HUES64 (cell line): ENCODE data around the gene FOXO3.
A peak's percentile ranks its signal among the peaks of the same experiment; 100 is the strongest.

Experiments
- H3K27ac ChIP-seq: 2 replicates; pipeline ENCODE4 v1.7.0; 2013; ENCODE audit warnings: low read depth, low read length, inconsistent platforms
- H3K27me3 ChIP-seq: 2 replicates; pipeline ENCODE4 v1.6.1; 2013; ENCODE audit warnings: mild to moderate bottlenecking, low read length; ENCODE audit not compliant: insufficient read depth
- H3K36me3 ChIP-seq: 2 replicates; pipeline ENCODE4 v1.6.1; 2013; ENCODE audit warnings: mild to moderate bottlenecking, low read length; ENCODE audit not compliant: insufficient read depth
- H3K4me1 ChIP-seq: 2 replicates; pipeline ENCODE4 v1.6.1; 2013; ENCODE audit warnings: mild to moderate bottlenecking, low read length, moderate library complexity; ENCODE audit not compliant: insufficient read depth
- H3K4me3 ChIP-seq: 2 replicates; pipeline ENCODE4 v1.5.1; 2013; ENCODE audit warnings: mild to moderate bottlenecking, low read length, moderate library complexity
- H3K9ac ChIP-seq: 2 replicates; pipeline ENCODE4 v1.6.1; 2013; ENCODE audit warnings: mild to moderate bottlenecking, low read depth, low read length
- H3K9me3 ChIP-seq: 2 replicates; pipeline ENCODE4 v1.6.1; 2013; ENCODE audit warnings: low read depth, low read length; ENCODE audit not compliant: insufficient read depth
- WGBS: fragments of 150-250, 120-280 bp; methylation state at CpG from one replicate; pipeline ENCODE4 v1.1.7; 2013; ENCODE audit warnings: missing lambda C conversion rate; 5-methylcytosine and 5-hydroxymethylcytosine counted together

FOXO3 gene

GRCh38 chr6:108667993-108668392, 107.3 kb downstream of the FOXO3 start:
- Histone ChIP-seq H3K9ac (no peak overlapping the region), H3K36me3 (0 out of 2 replicates have a peak, but pooled peaks cover 6% of the 10 kb centered on the region), H3K4me1 (peaks cover 47% of the 10 kb centered on the region), H3K4me3 (no peak overlapping the region), H3K9me3 (no peaks in the 10 kb centered on the region), H3K27ac (no peak overlapping the region), H3K27me3 (no peaks in the 10 kb centered on the region)
- WGBS = 54% methylated on average over 7 of the region's 7 CpGs

GRCh38 chr6:108669673-108670072, 109.0 kb downstream of the FOXO3 start:
- H3K9ac ChIP-seq = no peak overlapping the region
- 94% methylated on average over 1 of the region's 1 CpG for WGBS
- H3K4me1 ChIP-seq = peaks cover 47% of the 10 kb centered on the region
- H3K27me3 ChIP-seq = no peaks in the 10 kb centered on the region
- 0 out of 2 replicates have a peak, but pooled peaks cover 4% of the 10 kb centered on the region for H3K36me3 ChIP-seq
- no peak overlapping the region for H3K27ac ChIP-seq
- no peak overlapping the region for H3K4me3 ChIP-seq
- no peaks in the 10 kb centered on the region for H3K9me3 ChIP-seq

GRCh38 chr6:108671175-108671574, 110.5 kb downstream of the FOXO3 start:
- 84% methylated on average over 2 of the region's 2 CpGs for WGBS
- Histone ChIP-seq H3K36me3 (no peaks in the 10 kb centered on the region), H3K4me1 (peaks cover 37% of the 10 kb centered on the region), H3K4me3 (no peak overlapping the region), H3K27me3 (no peaks in the 10 kb centered on the region), H3K9ac (no peak overlapping the region), H3K27ac (no peak overlapping the region), H3K9me3 (no peaks in the 10 kb centered on the region)

- no peaks in the 10 kb centered on the region for H3K27me3 ChIP-seq
- peaks cover 34% of the 10 kb centered on the region for H3K4me1 ChIP-seq
- 35% methylated on average over 4 of the region's 4 CpGs for WGBS
- no peak overlapping the region for H3K4me3 ChIP-seq
- H3K9me3 ChIP-seq = no peaks in the 10 kb centered on the region
- no peaks in the 10 kb centered on the region for H3K36me3 ChIP-seq
- no peak overlapping the region for H3K9ac ChIP-seq
- H3K27ac ChIP-seq = peak overlapping the region; percentile 1; the same call in 1 of the 2 replicates
Measured at GRCh38 chr6:108671790-108672189, 111.1 kb downstream of the FOXO3 start.

- Histone ChIP-seq H3K9me3 (no peaks in the 10 kb centered on the region), H3K27me3 (no peaks in the 10 kb centered on the region), H3K27ac (no peak overlapping the region), H3K36me3 (no peaks in the 10 kb centered on the region), H3K4me1 (peaks cover 29% of the 10 kb centered on the region), H3K4me3 (no peak overlapping the region), H3K9ac (no peak overlapping the region)
- WGBS = 80% methylated on average over 3 of the region's 3 CpGs
Measured at GRCh38 chr6:108672641-108673040, 111.9 kb downstream of the FOXO3 start.

GRCh38 chr6:108673153-108673552, 112.4 kb downstream of the FOXO3 start:
- Histone ChIP-seq H3K9me3 (no peaks in the 10 kb centered on the region), H3K9ac (no peak overlapping the region), H3K4me3 (no peak overlapping the region), H3K27me3 (no peaks in the 10 kb centered on the region), H3K27ac (no peak overlapping the region), H3K36me3 (no peaks in the 10 kb centered on the region), H3K4me1 (peaks cover 29% of the 10 kb centered on the region)
- 96% methylated on average over 6 of the region's 6 CpGs for WGBS

GRCh38 chr6:108673602-108674001, 112.9 kb downstream of the FOXO3 start:
- H3K9ac ChIP-seq = no peak overlapping the region
- H3K27me3 ChIP-seq = no peaks in the 10 kb centered on the region
- 66% methylated on average over 2 of the region's 2 CpGs for WGBS
- H3K9me3 ChIP-seq = no peaks in the 10 kb centered on the region
- H3K27ac ChIP-seq = no peak overlapping the region
- peaks cover 28% of the 10 kb centered on the region for H3K4me1 ChIP-seq
- H3K36me3 ChIP-seq = no peaks in the 10 kb centered on the region
- H3K4me3 ChIP-seq = no peak overlapping the region

GRCh38 chr6:108675226-108676200, 114.8 kb downstream of the FOXO3 start:
- Histone ChIP-seq H3K27ac (no peak overlapping the region), H3K27me3 (no peaks in the 10 kb centered on the region), H3K36me3 (no peaks in the 10 kb centered on the region), H3K9me3 (no peaks in the 10 kb centered on the region), H3K9ac (no peak overlapping the region), H3K4me3 (no peak overlapping the region), H3K4me1 (peaks cover 28% of the 10 kb centered on the region)
- 96% methylated on average over 2 of the region's 3 CpGs for WGBS

GRCh38 chr6:108676555-108676954, 115.8 kb downstream of the FOXO3 start:
- Histone ChIP-seq H3K36me3 (no peaks in the 10 kb centered on the region; the same call in 1 of the 2 replicates), H3K9me3 (no peaks in the 10 kb centered on the region), H3K27me3 (no peaks in the 10 kb centered on the region), H3K27ac (no peak overlapping the region), H3K4me1 (peaks cover 21% of the 10 kb centered on the region), H3K9ac (no peak overlapping the region), H3K4me3 (no peak overlapping the region)
- 96% methylated on average over 3 of the region's 3 CpGs for WGBS

- 92% methylated on average over 3 of the region's 3 CpGs for WGBS
- Histone ChIP-seq H3K4me1 (peaks cover 14% of the 10 kb centered on the region; the same call in 1 of the 2 replicates), H3K9ac (no peak overlapping the region), H3K4me3 (no peak overlapping the region), H3K36me3 (no peaks in the 10 kb centered on the region; the same call in 1 of the 2 replicates), H3K27me3 (no peaks in the 10 kb centered on the region), H3K9me3 (no peaks in the 10 kb centered on the region), H3K27ac (no peak overlapping the region)
Measured at GRCh38 chr6:108677357-108677756, 116.6 kb downstream of the FOXO3 start.

GRCh38 chr6:108677894-108678293, 117.2 kb downstream of the FOXO3 start:
- Histone ChIP-seq H3K9ac (no peak overlapping the region), H3K4me1 (peaks cover 9% of the 10 kb centered on the region; the same call in 1 of the 2 replicates), H3K27ac (no peak overlapping the region), H3K27me3 (no peaks in the 10 kb centered on the region), H3K36me3 (no peaks in the 10 kb centered on the region; the same call in 1 of the 2 replicates), H3K9me3 (no peaks in the 10 kb centered on the region), H3K4me3 (no peak overlapping the region)
- WGBS = 86% methylated on average over 1 of the region's 1 CpG
